T-cell (primary cell): ENCODE results near the gene RPS6KA2. TPM values are rescaled to one million over a fixed set of nuclear protein-coding genes. Genes with fewer than 3 reads are reported as not detected.
"Not testable (repeated sequence)": the region's sequence is repeated elsewhere in the genome, so short reads cannot be mapped to it uniquely, and the experiment has no call there.

Experiments
- ATAC-seq, 4 experiments: fragments of 200-7000 bp in 3 of 4; fragments of 150-1000 bp in 1 of 4; cut with Tn5 transposase; replicated peaks in 1 of 4; 1 replicate in 3 of 4; 2 replicates in 1 of 4; pipeline ENCODE4 v1.10.0; 2021; ENCODE audit warnings: moderate library complexity in 3 of 4, mild to moderate bottlenecking in 2 of 4, moderate number of reproducible peaks in 1 of 4
- CTCF ChIA-PET, 2 donors: fragments of 300-600 bp; sonication (Branson Sonifier 250); formaldehyde crosslinking; loops; one replicate each; lab custom pipeline; 2022; ENCODE audit warnings: antibody characterized with exemption in 2 of 2; lab: Charles Lee
- POLR2A ChIA-PET, 2 donors: fragments of 300-600 bp; sonication (Branson Sonifier 250); formaldehyde crosslinking; loops; one replicate each; lab custom pipeline; 2022; ENCODE audit warnings: antibody characterized with exemption in 2 of 2; lab: Charles Lee
- DNase-seq, 35 experiments: peaks; one replicate each; pipeline versions ENCODE4 v3.0.0 to v3.0.0-alpha.2; 2013 to 2023
- H3K27ac ChIP-seq: one replicate; pipeline ENCODE4 v1.5.1; 2013; ENCODE audit warnings: low read length
- H3K27me3 ChIP-seq, 2 experiments: replicated peaks in 1 of 2; 1 replicate in 1 of 2; 2 replicates in 1 of 2; pipeline versions ENCODE4 v1.6.1 to v1.7.0; 2013; ENCODE audit warnings: low read length in 1 of 2, mixed read lengths in 1 of 2; ENCODE audit not compliant: control insufficient read depth in 2 of 2, insufficient read depth in 2 of 2; ENCODE audit errors: extremely low read depth in 1 of 2
- H3K36me3 ChIP-seq, 2 donors: 1 replicate in 1 of 2; 2 replicates in 1 of 2; pipeline versions ENCODE4 v1.6.1 to v1.7.0; 2013; ENCODE audit warnings: low read length in 1 of 2; ENCODE audit not compliant: control insufficient read depth in 2 of 2, insufficient read depth in 1 of 2; ENCODE audit errors: extremely low read depth in 1 of 2
- H3K4me1 ChIP-seq, 2 experiments: 1 replicate in 1 of 2; 2 replicates in 1 of 2; pipeline versions ENCODE4 v1.6.1 to v1.7.0; 2013; ENCODE audit warnings: low read length in 2 of 2, mixed read lengths in 1 of 2; ENCODE audit not compliant: insufficient read depth in 2 of 2, control insufficient read depth in 1 of 2; ENCODE audit errors: extremely low read depth in 1 of 2
- H3K4me3 ChIP-seq, 2 donors: 1 replicate in 1 of 2; 2 replicates in 1 of 2; pipeline versions ENCODE4 v1.5.1 to v1.7.0; 2013; ENCODE audit warnings: mild to moderate bottlenecking in 2 of 2, low read length in 1 of 2, moderate library complexity in 1 of 2; ENCODE audit not compliant: control insufficient read depth in 1 of 2; ENCODE audit errors: extremely low read depth in 1 of 2
- H3K9me3 ChIP-seq: 2 replicates; pipeline ENCODE4 v1.7.0; 2013
- H3K27ac Mint-ChIP-seq, 2 donors: one replicate each; pipeline ENCODE4 v1.8.0; 2020 to 2021; ENCODE audit warnings: mild to moderate bottlenecking in 2 of 2, mixed read lengths in 2 of 2
- H3K27me3 Mint-ChIP-seq, 2 donors: one replicate each; pipeline ENCODE4 v1.8.0; 2021 to 2022; ENCODE audit warnings: mixed read lengths in 2 of 2
- H3K36me3 Mint-ChIP-seq: one replicate; pipeline ENCODE4 v1.8.0; 2021; ENCODE audit warnings: mixed read lengths
- H3K4me1 Mint-ChIP-seq, 3 donors: one replicate each; pipeline ENCODE4 v1.8.0; 2020 to 2022; ENCODE audit warnings: mixed read lengths in 3 of 3, mild to moderate bottlenecking in 1 of 3
- H3K4me3 Mint-ChIP-seq, 3 donors: one replicate each; pipeline ENCODE4 v1.8.0; 2020 to 2022; ENCODE audit warnings: mild to moderate bottlenecking in 3 of 3, mixed read lengths in 3 of 3, moderate library complexity in 3 of 3
- H3K9me3 Mint-ChIP-seq, 3 donors: one replicate each; pipeline ENCODE4 v1.8.0; 2020 to 2022; ENCODE audit warnings: mixed read lengths in 3 of 3
- WGBS: methylation state at CpG from one replicate; pipeline ENCODE4 v1.1.5; 2013; ENCODE audit warnings: missing lambda C conversion rate; ENCODE audit not compliant: insufficient coverage; 5-methylcytosine and 5-hydroxymethylcytosine counted together
- total RNA-seq, 35 experiments: library from RNA in 6 of 35; stranded (reverse) in 6 of 35; fragments of 120-200 nt in 1 of 35; gene quantifications; one replicate each; pipeline versions ENCODE4 v1.2.1 to v1.2.4 and lab custom pipeline; 2013 to 2026

RPS6KA2 gene
- total RNA-seq, 5 donors from 2014 or later (not counting 1 experiment from before 2014, with no cell fraction given) = 4.1 to 21.5 (median 12.4) TPM

DNA sequence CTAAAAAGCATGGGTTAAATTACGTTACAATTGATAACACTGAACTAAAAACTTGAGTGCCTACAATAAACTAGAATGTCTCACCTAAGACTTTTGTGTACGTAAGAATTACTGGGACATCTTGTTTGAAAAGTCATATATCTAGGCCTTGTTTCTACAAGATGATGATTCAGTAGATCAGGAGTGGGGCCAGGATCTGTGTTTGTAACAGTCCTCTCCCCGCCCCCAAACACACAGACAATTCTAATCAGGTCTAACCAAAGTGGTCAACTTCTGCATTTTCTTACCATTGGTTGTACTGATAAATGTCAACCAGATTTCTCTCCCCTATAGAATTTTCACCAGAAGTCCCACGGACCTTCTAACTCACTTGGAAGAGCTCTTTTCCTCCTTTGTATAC lies 97.5 kb downstream of the RPS6KA2 start:
- ChIA-PET POLR2A (no interaction called here), CTCF (no interaction called here)
- DNase-seq (no peak), ATAC-seq (no peak)
- H3K4me3 ChIP-seq = no peak overlapping the region
- no peak overlapping the region for H3K27ac ChIP-seq
- H3K4me1 ChIP-seq = no peaks in the 10 kb centered on the region
- no peaks in the 10 kb centered on the region for H3K27me3 Mint-ChIP-seq
- no peaks in the 10 kb centered on the region for H3K4me1 Mint-ChIP-seq
- peaks cover 0 to 11% of the 10 kb centered on the region in 2 experiments for H3K27me3 ChIP-seq
- no peak overlapping the region for H3K27ac Mint-ChIP-seq
- no peaks in the 10 kb centered on the region for H3K9me3 ChIP-seq
- H3K9me3 Mint-ChIP-seq = no peaks in the 10 kb centered on the region
- no CpG with 5 or more reads among the region's 4 CpGs for WGBS
- no peaks in the 10 kb centered on the region for H3K36me3 ChIP-seq
- no peak overlapping the region for H3K4me3 Mint-ChIP-seq
- peaks cover 21% of the 10 kb centered on the region for H3K36me3 Mint-ChIP-seq

DNA sequence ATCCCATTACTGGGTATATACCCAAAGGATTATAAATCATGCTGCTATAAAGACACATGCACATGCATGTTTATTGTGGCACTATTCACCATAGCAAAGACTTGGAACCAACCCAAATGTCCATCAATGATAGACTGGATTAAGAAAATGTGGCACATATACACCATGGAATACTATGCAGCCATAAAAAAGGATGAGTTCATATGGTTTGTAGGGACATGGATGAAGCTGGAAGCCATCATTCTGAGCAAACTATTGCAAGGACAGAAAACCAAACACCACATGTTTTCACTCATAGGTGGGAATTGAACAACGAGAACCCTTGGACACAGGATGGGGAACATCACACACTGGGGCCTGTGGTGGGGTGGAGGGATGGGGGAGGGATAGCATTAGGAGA lies 98.0 kb downstream of the RPS6KA2 start:
- H3K27me3 ChIP-seq = peaks cover 0 to 12% of the 10 kb centered on the region in 2 experiments
- H3K4me3 Mint-ChIP-seq, H3K27ac ChIP-seq, POLR2A ChIA-PET, H3K9me3 ChIP-seq, DNase-seq, H3K27me3 Mint-ChIP-seq, CTCF ChIA-PET, H3K27ac Mint-ChIP-seq, ATAC-seq, H3K4me3 ChIP-seq, H3K4me1 ChIP-seq, H3K4me1 Mint-ChIP-seq, H3K9me3 Mint-ChIP-seq, H3K36me3 ChIP-seq: not testable (repeated sequence)
- no CpG with 5 or more reads among the region's 1 CpG for WGBS
- H3K36me3 Mint-ChIP-seq = peaks cover 23% of the 10 kb centered on the region

DNA sequence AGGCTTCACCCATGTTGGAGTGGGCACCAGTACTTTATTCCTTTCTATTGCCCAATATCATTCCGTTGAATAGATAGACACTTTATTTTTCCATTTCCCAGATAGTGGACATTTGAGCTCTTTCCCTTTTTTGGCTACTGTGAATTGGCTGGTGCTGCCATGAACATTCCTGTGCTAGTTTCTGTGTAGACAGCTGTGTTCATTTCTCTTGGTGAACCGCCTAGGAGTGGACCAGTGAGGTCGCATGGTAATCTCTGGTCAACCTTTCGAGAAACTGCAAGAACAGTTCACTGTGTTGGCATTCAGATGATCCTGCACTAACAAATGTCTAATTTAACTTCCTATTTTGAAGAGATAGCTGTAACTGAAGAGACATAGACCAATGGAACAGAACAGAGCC lies 99.2 kb downstream of the RPS6KA2 start:
- CTCF ChIA-PET = no interaction called here
- ATAC-seq (no peak), DNase-seq (no peak)
- H3K27me3 Mint-ChIP-seq = no peaks in the 10 kb centered on the region
- Histone ChIP-seq H3K27ac (no peak overlapping the region), H3K27me3 (peaks cover 0 to 12% of the 10 kb centered on the region in 2 experiments), H3K4me1 (no peaks in the 10 kb centered on the region), H3K4me3 (no peak overlapping the region), H3K9me3 (no peaks in the 10 kb centered on the region), H3K36me3 (no peaks in the 10 kb centered on the region)
- no CpG with 5 or more reads among the region's 4 CpGs for WGBS
- no peak overlapping the region for H3K4me3 Mint-ChIP-seq
- no peaks in the 10 kb centered on the region for H3K9me3 Mint-ChIP-seq
- no peaks in the 10 kb centered on the region for H3K4me1 Mint-ChIP-seq
- POLR2A ChIA-PET = no interaction called here
- peaks cover 24% of the 10 kb centered on the region for H3K36me3 Mint-ChIP-seq
- H3K27ac Mint-ChIP-seq = no peak overlapping the region

DNA sequence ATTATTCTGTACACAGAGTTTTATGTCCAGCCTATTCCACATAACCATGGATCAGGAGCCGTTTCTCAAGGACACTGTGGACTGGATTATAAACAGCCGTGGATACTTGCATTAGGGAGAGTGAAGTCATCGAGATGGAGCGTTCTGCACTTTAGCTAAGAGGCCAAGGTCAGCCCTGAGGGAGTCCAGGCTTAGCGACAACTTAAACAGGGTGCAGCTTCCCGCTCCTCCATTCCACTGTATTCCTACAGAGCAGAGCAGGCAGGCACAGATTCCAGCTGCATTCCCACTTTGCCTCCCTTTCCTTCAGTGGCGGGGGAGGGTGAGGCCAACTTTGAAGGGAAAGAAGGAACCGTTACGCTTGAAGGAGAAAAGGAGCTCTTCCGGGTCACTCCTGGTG lies 100.1 kb downstream of the RPS6KA2 start:
- Histone ChIP-seq H3K27me3 (peaks cover 0 to 12% of the 10 kb centered on the region in 2 experiments), H3K9me3 (no peaks in the 10 kb centered on the region), H3K4me1 (no peaks in the 10 kb centered on the region), H3K36me3 (no peaks in the 10 kb centered on the region), H3K4me3 (no peak overlapping the region), H3K27ac (no peak overlapping the region)
- H3K9me3 Mint-ChIP-seq = no peaks in the 10 kb centered on the region
- H3K4me3 Mint-ChIP-seq = no peak overlapping the region
- no peaks in the 10 kb centered on the region for H3K4me1 Mint-ChIP-seq
- 94% methylated on average over 3 of the region's 10 CpGs for WGBS
- H3K27me3 Mint-ChIP-seq = no peaks in the 10 kb centered on the region
- no peak overlapping the region for H3K27ac Mint-ChIP-seq
- POLR2A ChIA-PET = no interaction called here
- H3K36me3 Mint-ChIP-seq = peaks cover 21% of the 10 kb centered on the region
- CTCF ChIA-PET = no interaction called here
- no peak for DNase-seq
- ATAC-seq = no peak

DNA sequence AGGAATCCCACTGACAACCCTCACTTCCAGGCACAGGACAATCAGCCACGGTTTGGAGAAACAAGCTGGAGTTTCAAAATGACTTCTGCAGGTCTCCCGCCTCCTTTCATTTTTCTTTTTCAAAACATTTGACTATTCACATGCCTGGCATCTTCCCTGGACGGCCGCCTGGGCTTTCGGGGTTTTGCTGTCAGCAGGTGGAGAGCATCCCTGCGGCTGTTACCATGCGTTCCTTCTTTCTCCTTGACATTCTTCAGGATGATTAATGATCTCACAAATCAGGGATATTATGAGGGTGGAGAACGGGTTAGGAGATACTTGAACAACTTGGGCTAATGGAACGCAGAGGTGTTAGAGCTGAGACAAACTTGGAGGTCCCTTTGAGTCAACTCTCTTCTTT lies 101.5 kb downstream of the RPS6KA2 start:
- Histone ChIP-seq H3K4me3 (no peak overlapping the region), H3K4me1 (no peaks in the 10 kb centered on the region), H3K27me3 (peaks cover 0 to 12% of the 10 kb centered on the region in 2 experiments), H3K9me3 (no peaks in the 10 kb centered on the region), H3K36me3 (no peaks in the 10 kb centered on the region), H3K27ac (no peak overlapping the region)
- H3K4me1 Mint-ChIP-seq = no peaks in the 10 kb centered on the region
- CTCF ChIA-PET = interaction anchor here in 1 of 2 donors (0.6 to 1.3 kb wide), 2 partner anchors 14 to 96 kb away, joined by 4 to 5 read pairs; no protein-coding TSS in a partner anchor
- H3K9me3 Mint-ChIP-seq = peaks cover 0 to 4% (median 0%) of the 10 kb centered on the region in 3 donors
- WGBS = no CpG with 5 or more reads among the region's 9 CpGs
- no peak overlapping the region for H3K4me3 Mint-ChIP-seq
- POLR2A ChIA-PET = no interaction called here
- ATAC-seq (no peak), DNase-seq (no peak)
- no peak overlapping the region for H3K27ac Mint-ChIP-seq
- peaks cover 28% of the 10 kb centered on the region for H3K36me3 Mint-ChIP-seq
- H3K27me3 Mint-ChIP-seq = no peaks in the 10 kb centered on the region

DNA sequence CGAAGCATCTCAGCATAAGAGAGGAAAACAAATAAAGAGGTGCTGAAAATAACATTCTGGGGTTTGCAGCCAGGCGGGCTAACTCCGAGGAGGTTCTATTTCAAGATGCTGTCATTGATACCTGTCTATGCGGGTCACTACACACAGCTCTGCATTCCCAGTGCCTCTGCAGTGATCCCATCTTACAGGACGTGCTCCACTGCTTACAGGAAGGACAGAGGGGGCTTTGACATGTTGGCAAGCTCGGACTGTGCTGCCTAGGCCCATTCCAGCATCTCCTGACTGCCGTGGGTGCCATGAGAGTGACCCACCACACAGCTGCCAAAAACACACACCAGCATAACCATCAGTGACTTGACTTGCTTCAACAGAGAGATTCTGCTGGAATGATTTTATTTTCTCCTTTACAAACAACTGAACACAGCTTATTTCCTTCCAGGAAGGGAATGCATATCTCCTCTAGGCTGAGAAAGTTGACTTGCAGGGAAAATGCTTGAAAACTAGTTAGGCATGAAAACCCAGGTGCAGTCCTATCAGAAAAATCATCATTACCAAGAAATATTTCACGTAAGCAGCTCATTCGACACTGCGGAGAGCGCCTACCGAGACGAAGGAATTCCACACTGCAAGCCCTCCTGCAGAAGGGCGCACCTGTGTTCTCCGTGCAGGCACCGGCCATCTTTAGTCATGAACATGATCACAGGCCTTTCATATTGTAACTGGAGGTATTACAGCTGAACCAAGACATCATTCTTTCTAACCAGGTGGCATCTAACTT lies 103.1 kb downstream of the RPS6KA2 start:
- 81% methylated on average over 15 of the region's 16 CpGs for WGBS
- ATAC-seq = no peak
- no peaks in the 10 kb centered on the region for H3K9me3 ChIP-seq
- CTCF ChIA-PET = no interaction called here
- peaks cover 0 to 4% (median under 1%) of the 10 kb centered on the region in 3 donors for H3K9me3 Mint-ChIP-seq
- no peak overlapping the region for H3K27ac Mint-ChIP-seq
- H3K4me3 ChIP-seq = no peak overlapping the region
- H3K27ac ChIP-seq = no peak overlapping the region
- POLR2A ChIA-PET = no interaction called here
- no peaks in the 10 kb centered on the region for H3K4me1 Mint-ChIP-seq
- H3K4me1 ChIP-seq = no peaks in the 10 kb centered on the region
- H3K27me3 ChIP-seq = peaks cover 0 to 12% of the 10 kb centered on the region in 2 experiments
- H3K36me3 Mint-ChIP-seq = peaks cover 15% of the 10 kb centered on the region
- H3K27me3 Mint-ChIP-seq = no peaks in the 10 kb centered on the region
- H3K4me3 Mint-ChIP-seq = no peak overlapping the region
- DNase-seq = no peak
- no peaks in the 10 kb centered on the region for H3K36me3 ChIP-seq
